NT2/D1 (cell line): ENCODE data around the gene CPEB1.

ENCODE experiments used
- DNase-seq: peaks from one replicate; pipeline ENCODE4 v3.0.0-alpha.2; 2011; ENCODE audit warnings: low read depth, low spot score
- H3K27me3 ChIP-seq: 2 replicates; pipeline ENCODE4 v1.6.0; 2011; ENCODE audit warnings: mild to moderate bottlenecking; ENCODE audit not compliant: insufficient read length, insufficient read depth
- H3K36me3 ChIP-seq: 2 replicates; pipeline ENCODE4 v1.6.1; 2011; ENCODE audit warnings: mild to moderate bottlenecking, low read length, mixed read lengths; ENCODE audit not compliant: insufficient read depth, insufficient read length
- H3K4me1 ChIP-seq: 2 replicates; pipeline ENCODE4 v1.5.1; 2011; ENCODE audit not compliant: insufficient read depth, insufficient read length
- H3K4me3 ChIP-seq: 2 replicates; pipeline ENCODE4 v1.5.1; 2011; ENCODE audit warnings: low read depth; ENCODE audit not compliant: insufficient read length
- H3K9ac ChIP-seq: 2 replicates; pipeline ENCODE4 v1.6.0; 2011; ENCODE audit warnings: low read depth; ENCODE audit not compliant: insufficient read length
- H3K9me3 ChIP-seq: 2 replicates; pipeline ENCODE4 v1.5.1; 2011; ENCODE audit warnings: mild to moderate bottlenecking, low read length; ENCODE audit not compliant: insufficient read depth
- SUZ12 ChIP-seq: IDR thresholded peaks from 2 replicates; pipeline ENCODE4 v1.6.1; 2011; ENCODE audit not compliant: insufficient read length, insufficient read depth; ENCODE audit errors: extremely low read depth
- YY1 ChIP-seq: IDR thresholded peaks from 2 replicates; pipeline ENCODE4 v1.6.1; 2011; ENCODE audit not compliant: insufficient read length, insufficient read depth
- ZNF274 ChIP-seq: IDR thresholded peaks from 2 replicates; pipeline ENCODE4 v1.6.1; 2011; ENCODE audit warnings: mild to moderate bottlenecking, low read depth, low read length

Gene CPEB1

DNA sequence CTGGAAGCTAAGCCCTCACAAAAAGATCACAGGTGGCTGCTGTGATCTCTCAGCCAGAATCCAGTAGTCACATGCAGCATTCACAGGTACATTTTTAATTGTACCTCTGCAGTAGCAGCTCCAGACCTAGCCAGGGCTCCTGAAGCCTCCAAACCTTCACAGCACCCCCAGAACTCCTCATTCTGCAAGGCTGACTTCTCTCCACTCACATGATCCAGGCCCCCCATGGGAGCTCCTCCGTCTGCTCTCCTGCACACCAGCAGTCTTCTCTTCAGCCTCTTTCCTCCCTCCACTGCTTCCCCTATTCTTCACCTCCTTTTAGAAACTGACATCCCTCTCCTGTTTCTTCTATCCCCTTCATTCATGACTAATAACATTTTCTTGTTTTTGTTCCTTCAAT, 13.2 kb upstream of the CPEB1 start:
- H3K36me3 ChIP-seq, result no peaks in the 10 kb centered on the region
- H3K4me3 ChIP-seq, result no peak overlapping the region
- no peaks in the 10 kb centered on the region for H3K9me3 ChIP-seq
- no peak overlapping the region for H3K9ac ChIP-seq
- no peak for TF ChIP-seq SUZ12
- TF ChIP-seq ZNF274, result no peak
- no peak for TF ChIP-seq YY1
- H3K27me3 ChIP-seq, result no peaks in the 10 kb centered on the region
- no peaks in the 10 kb centered on the region for H3K4me1 ChIP-seq
- DNase-seq, result no peak

DNA sequence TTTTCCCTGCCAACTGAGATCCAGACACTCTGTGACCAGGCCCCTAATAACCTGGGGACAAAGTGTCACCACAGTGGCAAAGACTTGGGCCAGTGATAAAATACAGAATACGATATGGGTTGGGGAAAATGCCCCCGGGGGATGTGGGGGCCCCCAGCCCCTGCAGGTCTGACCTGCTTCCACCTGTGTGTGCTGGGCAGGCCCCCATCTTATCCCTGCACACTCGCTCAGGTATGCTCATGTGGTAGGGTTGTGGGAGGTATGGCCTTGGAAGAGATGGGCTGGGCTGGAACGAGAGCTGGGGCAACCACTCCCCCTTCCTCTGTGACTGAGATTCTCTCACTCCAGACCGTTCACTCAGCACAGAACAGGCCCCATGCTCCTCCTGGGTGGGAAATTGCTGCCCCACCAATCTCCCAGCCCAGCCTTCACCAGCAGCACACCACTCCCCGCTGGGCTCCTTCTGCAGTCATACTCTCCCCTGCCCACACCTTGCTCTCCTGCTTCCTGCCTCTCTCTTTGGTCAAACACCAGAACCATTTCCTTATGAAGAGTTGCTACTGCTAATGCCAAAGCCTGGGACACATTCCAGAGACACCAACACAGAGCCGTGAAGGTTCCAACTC, 9.6 kb upstream of the CPEB1 start:
- Histone ChIP-seq H3K27me3 (no peaks in the 10 kb centered on the region), H3K36me3 (no peaks in the 10 kb centered on the region), H3K9ac (no peak overlapping the region), H3K4me3 (no peak overlapping the region), H3K9me3 (no peaks in the 10 kb centered on the region), H3K4me1 (no peaks in the 10 kb centered on the region)
- TF ChIP-seq ZNF274 (no peak), YY1 (no peak), SUZ12 (no peak)
- no peak for DNase-seq

DNA sequence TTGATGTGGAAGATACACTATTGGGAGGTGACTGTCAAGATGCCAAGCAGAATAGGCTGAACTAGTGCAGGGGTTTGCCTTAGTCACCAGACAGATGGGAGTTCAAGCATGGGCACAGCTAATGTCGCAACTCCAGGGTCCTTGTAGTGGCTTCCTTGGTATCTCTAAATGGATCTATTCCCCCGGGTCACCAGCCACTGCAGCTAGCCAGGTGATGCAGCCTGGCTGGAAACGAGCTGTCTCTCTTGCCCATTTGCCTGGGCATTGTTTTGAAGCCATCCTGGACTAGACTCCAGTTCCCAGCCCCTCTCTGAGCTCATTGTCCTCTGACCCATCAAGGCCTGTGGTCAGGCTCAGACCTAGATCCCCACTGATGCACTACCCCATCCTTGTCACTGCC, 8.4 kb upstream of the CPEB1 start:
- DNase-seq, result no peak
- H3K9me3 ChIP-seq, result no peaks in the 10 kb centered on the region
- H3K36me3 ChIP-seq, result no peaks in the 10 kb centered on the region
- no peaks in the 10 kb centered on the region for H3K27me3 ChIP-seq
- no peak for TF ChIP-seq ZNF274
- no peaks in the 10 kb centered on the region for H3K4me1 ChIP-seq
- no peak overlapping the region for H3K4me3 ChIP-seq
- H3K9ac ChIP-seq, result no peak overlapping the region

DNA sequence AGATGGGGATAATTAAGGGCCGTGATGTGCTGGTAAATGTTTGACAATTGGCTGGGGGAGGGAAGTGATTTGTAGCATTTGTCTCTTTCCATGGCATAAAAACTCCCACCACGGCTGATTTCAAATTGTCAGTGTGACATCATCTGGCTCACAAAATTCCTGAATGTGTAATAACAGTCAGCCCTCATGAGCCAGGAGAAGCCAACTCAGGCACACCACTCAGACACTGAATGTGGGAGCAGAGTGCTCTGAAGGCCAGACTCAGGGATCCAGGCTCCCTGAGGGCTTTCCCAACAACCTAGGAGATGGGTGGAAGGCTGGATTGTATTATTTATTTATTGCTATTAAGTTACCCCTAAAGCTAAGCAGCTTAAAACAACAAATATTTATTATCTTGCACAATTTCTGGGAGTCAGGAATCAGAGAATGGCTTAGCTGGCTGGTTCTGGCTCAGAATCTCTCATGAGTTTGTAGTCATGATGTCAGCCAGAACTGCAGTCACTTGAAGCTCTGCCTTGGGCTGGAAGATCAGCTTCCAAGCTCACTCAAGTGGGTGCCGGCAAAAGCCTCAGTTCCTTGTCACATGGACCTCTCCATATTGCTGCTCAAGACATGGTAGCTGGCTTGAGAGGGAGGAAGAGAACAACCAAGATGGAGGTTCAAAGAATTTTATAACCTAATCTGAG, 6.5 kb upstream of the CPEB1 start:
- TF ChIP-seq ZNF274, result no peak
- TF ChIP-seq SUZ12, result no peak
- no peak for TF ChIP-seq YY1
- no peaks in the 10 kb centered on the region for H3K4me1 ChIP-seq
- no peaks in the 10 kb centered on the region for H3K36me3 ChIP-seq
- no peaks in the 10 kb centered on the region for H3K9me3 ChIP-seq
- no peak overlapping the region for H3K9ac ChIP-seq
- H3K27me3 ChIP-seq, result peaks cover 15% of the 10 kb centered on the region
- H3K4me3 ChIP-seq, result no peak overlapping the region
- no peak for DNase-seq

DNA sequence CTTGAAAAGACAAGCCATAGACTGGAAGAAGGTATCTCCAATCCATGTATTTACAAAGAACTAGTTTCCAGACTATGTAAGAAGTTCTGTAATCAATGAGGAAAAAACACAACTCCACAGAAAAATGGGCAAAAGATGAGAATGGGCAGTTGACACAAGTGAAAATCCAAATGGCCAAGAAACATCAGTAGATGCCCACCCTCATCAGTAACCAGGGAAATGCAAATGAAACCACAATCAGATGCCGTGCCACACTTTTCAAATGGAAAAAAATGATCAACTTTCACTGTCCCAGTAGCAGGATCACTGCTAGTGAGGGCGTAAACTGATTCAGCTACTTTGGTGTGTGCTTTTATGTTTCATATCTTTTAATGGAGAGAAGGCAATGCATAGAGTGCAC, 4.5 kb upstream of the CPEB1 start:
- Histone ChIP-seq H3K36me3 (no peaks in the 10 kb centered on the region), H3K9ac (no peak overlapping the region), H3K27me3 (peaks cover 31% of the 10 kb centered on the region), H3K4me1 (peaks cover 3% of the 10 kb centered on the region), H3K4me3 (no peak overlapping the region), H3K9me3 (peaks cover 4% of the 10 kb centered on the region; the same call in 1 of the 2 replicates)
- TF ChIP-seq YY1 (no peak), SUZ12 (no peak), ZNF274 (no peak)
- DNase-seq, result no peak

DNA sequence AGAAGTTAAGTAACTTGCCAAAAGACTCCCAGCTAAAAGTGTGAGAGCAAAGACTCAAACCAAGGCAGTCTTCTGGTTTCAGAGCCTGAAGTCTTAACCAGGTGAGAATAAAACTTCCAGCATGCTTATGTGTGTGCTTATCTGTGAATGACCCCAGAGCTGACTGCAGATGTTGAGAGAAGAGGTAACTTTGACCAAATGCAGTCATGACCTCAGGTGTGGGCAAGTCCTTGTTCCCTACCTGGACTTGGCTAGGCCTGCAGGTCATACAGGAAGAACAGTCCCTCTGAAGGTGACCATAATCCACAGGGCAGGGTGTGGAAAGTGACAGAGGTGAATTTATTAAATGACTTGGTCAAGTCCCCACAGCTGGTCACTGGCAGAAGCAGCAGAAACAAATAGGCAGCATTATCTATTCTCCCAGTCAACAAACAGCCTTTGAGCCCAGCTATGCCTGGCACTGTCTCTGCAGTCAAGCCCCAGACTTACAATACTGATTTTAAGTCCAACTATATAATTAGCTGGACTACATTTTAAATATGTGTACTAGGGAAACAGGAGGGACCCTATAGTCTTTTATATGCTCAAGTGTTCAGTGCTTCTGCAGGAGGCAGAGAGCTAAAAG, 3.0 kb upstream of the CPEB1 start:
- Histone ChIP-seq H3K36me3 (no peaks in the 10 kb centered on the region), H3K4me1 (peaks cover 7% of the 10 kb centered on the region), H3K27me3 (peaks cover 39% of the 10 kb centered on the region), H3K4me3 (no peak overlapping the region), H3K9ac (no peak overlapping the region), H3K9me3 (peaks cover 5% of the 10 kb centered on the region; the same call in 1 of the 2 replicates)
- TF ChIP-seq SUZ12, result no peak
- DNase-seq, result no peak

DNA sequence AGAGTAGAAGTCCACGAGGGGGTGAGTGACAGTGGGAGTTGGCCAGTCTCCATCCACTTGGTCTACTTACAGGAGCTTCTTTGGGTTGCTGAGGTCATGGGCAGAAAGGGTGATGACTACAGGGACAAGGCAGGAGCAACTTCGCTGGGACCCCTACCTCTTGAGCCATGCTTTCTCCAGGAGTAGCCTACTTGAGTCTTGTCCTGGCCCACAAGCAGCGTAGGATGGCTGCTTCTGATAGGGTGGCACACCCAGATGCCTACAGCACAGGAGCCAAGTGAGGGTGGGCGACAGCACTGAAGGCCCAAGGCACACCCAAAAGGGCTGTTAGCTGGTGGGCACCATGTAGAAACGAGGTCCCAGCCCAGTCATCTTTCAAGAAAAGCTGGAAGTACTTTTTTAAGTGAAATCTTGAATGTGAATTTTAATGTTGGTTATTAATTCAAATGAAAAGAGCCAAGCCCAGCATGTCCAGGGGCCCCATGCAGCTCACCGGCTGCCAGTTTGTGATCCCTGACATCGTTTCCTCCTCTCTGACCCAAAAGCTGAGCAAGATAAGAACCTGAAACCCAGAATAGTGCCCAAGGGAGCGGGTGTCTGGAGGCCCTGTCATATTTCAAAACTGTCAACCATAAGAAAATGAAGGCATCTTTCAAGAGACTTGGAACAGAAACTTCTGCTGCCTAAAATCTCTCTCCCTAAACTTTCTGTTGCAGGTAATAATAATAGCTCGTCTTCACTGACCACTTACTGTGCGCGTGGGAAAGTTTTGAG, 2.2 kb upstream of the CPEB1 start:
- peaks cover 39% of the 10 kb centered on the region for H3K27me3 ChIP-seq
- H3K4me3 ChIP-seq, result no peak overlapping the region
- DNase-seq, result no peak
- no peak for TF ChIP-seq YY1
- no peak for TF ChIP-seq SUZ12
- no peak for TF ChIP-seq ZNF274
- H3K9me3 ChIP-seq, result peaks cover 5% of the 10 kb centered on the region; the same call in 1 of the 2 replicates
- H3K9ac ChIP-seq, result no peak overlapping the region
- peaks cover 10% of the 10 kb centered on the region for H3K4me1 ChIP-seq
- no peaks in the 10 kb centered on the region for H3K36me3 ChIP-seq
